DND-41 (cell line): ENCODE measurements around the gene HGFAC.

Experiments used
- ATAC-seq: fragments of 200-7000 bp; cut with Tn5 transposase; 3 replicates; pipeline ENCODE4 v1.9.1; 2021; ENCODE audit warnings: low read depth; ENCODE audit not compliant: insufficient read depth
- DNase-seq: peaks from one replicate; pipeline ENCODE4 v3.0.0-alpha.2; 2020
- H2AFZ ChIP-seq: 2 replicates; pipeline ENCODE4 v1.6.0; 2012; ENCODE audit warnings: low read depth, low read length
- H3K27ac ChIP-seq: 2 replicates; pipeline ENCODE4 v1.5.1; 2012; ENCODE audit warnings: low read length, inconsistent platforms
- H3K27me3 ChIP-seq: fragments of 200-600 bp; sonication (generic); 2 replicates; pipeline ENCODE4 v1.6.0; 2012; ENCODE audit warnings: low read length, mild to moderate bottlenecking, inconsistent platforms; ENCODE audit not compliant: insufficient read depth, poor library complexity
- H3K36me3 ChIP-seq: 2 replicates; pipeline ENCODE4 v1.5.1; 2012; ENCODE audit warnings: low read length, inconsistent platforms; ENCODE audit not compliant: insufficient read depth
- H3K4me1 ChIP-seq: 2 replicates; pipeline ENCODE4 v1.5.1; 2012; ENCODE audit warnings: mild to moderate bottlenecking, low read length; ENCODE audit not compliant: insufficient read depth
- H3K4me2 ChIP-seq: 2 replicates; pipeline ENCODE4 v1.6.0; 2012; ENCODE audit warnings: mild to moderate bottlenecking, moderate library complexity, low read length, inconsistent platforms; ENCODE audit not compliant: insufficient read depth
- H3K4me3 ChIP-seq, 2 experiments: fragments of 200-600 bp in 1 of 2; shearing (Covaris generic) in 1 of 2; 2 replicates each; pipeline ENCODE4 v1.5.1; 2012 to 2016; ENCODE audit warnings: inconsistent platforms in 2 of 2, low read length in 2 of 2, mild to moderate bottlenecking in 2 of 2, low read depth in 1 of 2, moderate library complexity in 1 of 2
- H3K79me2 ChIP-seq: 2 replicates; pipeline ENCODE4 v1.6.0; 2012; ENCODE audit warnings: low read length, inconsistent platforms; ENCODE audit not compliant: insufficient read depth
- H3K9ac ChIP-seq: 2 replicates; pipeline ENCODE4 v1.6.0; 2012; ENCODE audit warnings: low read depth, mild to moderate bottlenecking, inconsistent platforms, low read length, moderate library complexity
- H3K9me3 ChIP-seq: 2 replicates; pipeline ENCODE4 v1.5.1; 2012; ENCODE audit warnings: low read length, moderate library complexity, mild to moderate bottlenecking, inconsistent platforms; ENCODE audit not compliant: insufficient read depth, severe bottlenecking
- H4K20me1 ChIP-seq: 2 replicates; pipeline ENCODE4 v1.6.0; 2012; ENCODE audit warnings: low read length; ENCODE audit not compliant: insufficient read depth
- EZH2 ChIP-seq: IDR thresholded peaks from 3 replicates; pipeline ENCODE4 v1.6.1; 2012; ENCODE audit warnings: borderline replicate concordance, low read depth, mild to moderate bottlenecking, moderate library complexity, low read length, inconsistent platforms; ENCODE audit not compliant: severe bottlenecking
- TF ChIP-seq, protein P1 (sequence below): IDR thresholded peaks from 2 replicates; pipeline ENCODE4 v1.5.1; 2012; ENCODE audit warnings: borderline replicate concordance, low read length, moderate library complexity, mild to moderate bottlenecking; ENCODE audit not compliant: poor library complexity, severe bottlenecking; ENCODE audit errors: extremely low read depth

HGFAC gene

GRCh38 chr4:3445111-3445820, 3.5 kb downstream of the HGFAC start:
- no peak for TF ChIP-seq EZH2
- TF ChIP-seq, protein P1, sequence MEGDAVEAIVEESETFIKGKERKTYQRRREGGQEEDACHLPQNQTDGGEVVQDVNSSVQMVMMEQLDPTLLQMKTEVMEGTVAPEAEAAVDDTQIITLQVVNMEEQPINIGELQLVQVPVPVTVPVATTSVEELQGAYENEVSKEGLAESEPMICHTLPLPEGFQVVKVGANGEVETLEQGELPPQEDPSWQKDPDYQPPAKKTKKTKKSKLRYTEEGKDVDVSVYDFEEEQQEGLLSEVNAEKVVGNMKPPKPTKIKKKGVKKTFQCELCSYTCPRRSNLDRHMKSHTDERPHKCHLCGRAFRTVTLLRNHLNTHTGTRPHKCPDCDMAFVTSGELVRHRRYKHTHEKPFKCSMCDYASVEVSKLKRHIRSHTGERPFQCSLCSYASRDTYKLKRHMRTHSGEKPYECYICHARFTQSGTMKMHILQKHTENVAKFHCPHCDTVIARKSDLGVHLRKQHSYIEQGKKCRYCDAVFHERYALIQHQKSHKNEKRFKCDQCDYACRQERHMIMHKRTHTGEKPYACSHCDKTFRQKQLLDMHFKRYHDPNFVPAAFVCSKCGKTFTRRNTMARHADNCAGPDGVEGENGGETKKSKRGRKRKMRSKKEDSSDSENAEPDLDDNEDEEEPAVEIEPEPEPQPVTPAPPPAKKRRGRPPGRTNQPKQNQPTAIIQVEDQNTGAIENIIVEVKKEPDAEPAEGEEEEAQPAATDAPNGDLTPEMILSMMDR, result no peak
- Histone ChIP-seq H4K20me1 (peaks cover 6% of the 10 kb centered on the region; the same call in 1 of the 2 replicates), H3K36me3 (no peaks in the 10 kb centered on the region), H3K4me3 (no peak overlapping the region), H3K9ac (no peak overlapping the region), H3K4me2 (no peak overlapping the region), H3K27me3 (no peaks in the 10 kb centered on the region), H3K79me2 (no peaks in the 10 kb centered on the region), H2AFZ (no peak overlapping the region), H3K27ac (no peak overlapping the region), H3K9me3 (no peaks in the 10 kb centered on the region), H3K4me1 (no peaks in the 10 kb centered on the region)
- DNase-seq, result no peak
- ATAC-seq, result no peak

DNA sequence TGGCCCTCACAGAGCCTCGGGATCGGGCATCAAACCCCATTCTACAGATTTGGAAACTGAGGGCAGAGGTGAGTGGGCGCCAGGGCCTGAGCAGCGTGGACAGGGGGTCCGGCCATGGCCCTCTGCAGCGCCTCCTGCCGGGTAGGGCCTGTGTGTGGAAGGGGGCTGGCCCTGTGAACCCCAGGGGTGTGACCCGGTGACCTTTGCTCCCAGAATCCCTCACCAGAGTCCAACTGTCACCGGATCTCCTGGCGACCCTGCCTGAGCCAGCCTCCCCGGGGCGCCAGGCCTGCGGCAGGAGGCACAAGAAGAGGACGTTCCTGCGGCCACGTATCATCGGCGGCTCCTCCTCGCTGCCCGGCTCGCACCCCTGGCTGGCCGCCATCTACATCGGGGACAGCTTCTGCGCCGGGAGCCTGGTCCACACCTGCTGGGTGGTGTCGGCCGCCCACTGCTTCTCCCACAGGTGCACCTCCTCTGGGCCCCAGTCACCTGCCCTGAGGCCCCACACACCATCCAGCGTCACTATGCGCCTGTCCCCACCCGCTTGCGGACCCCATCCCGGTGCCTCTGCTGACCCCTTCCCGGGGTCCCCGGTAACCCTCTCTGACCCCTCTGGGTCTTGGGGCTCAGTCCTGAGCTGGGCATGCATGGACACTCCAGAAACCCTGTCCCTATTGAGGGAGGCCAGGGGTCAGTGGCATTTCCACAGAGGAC, 4.2 kb downstream of the HGFAC start:
- no peaks in the 10 kb centered on the region for H3K9me3 ChIP-seq
- H3K27me3 ChIP-seq, result no peaks in the 10 kb centered on the region
- ATAC-seq (no peak), DNase-seq (no peak)
- no peak overlapping the region for H2AFZ ChIP-seq
- no peak overlapping the region for H3K27ac ChIP-seq
- no peak overlapping the region for H3K4me2 ChIP-seq
- H3K4me1 ChIP-seq, result no peaks in the 10 kb centered on the region
- no peak for TF ChIP-seq EZH2
- TF ChIP-seq, protein P1, result no peak
- peaks cover 6% of the 10 kb centered on the region; the same call in 1 of the 2 replicates for H4K20me1 ChIP-seq
- H3K4me3 ChIP-seq, result no peak overlapping the region
- no peaks in the 10 kb centered on the region for H3K79me2 ChIP-seq
- no peaks in the 10 kb centered on the region for H3K36me3 ChIP-seq
- H3K9ac ChIP-seq, result no peak overlapping the region

- no peaks in the 10 kb centered on the region for H3K79me2 ChIP-seq
- no peak for DNase-seq
- H3K4me2 ChIP-seq, result no peak overlapping the region
Measured at GRCh38 chr4:3446631-3447320, 5.0 kb downstream of the HGFAC start.

More at GRCh38 chr4:3446631-3447320, 5.0 kb downstream of the HGFAC start:
- no peaks in the 10 kb centered on the region for H3K4me1 ChIP-seq
- no peaks in the 10 kb centered on the region for H3K9me3 ChIP-seq
- no peaks in the 10 kb centered on the region for H3K36me3 ChIP-seq
- no peak for ATAC-seq
- no peak overlapping the region for H3K4me3 ChIP-seq
- no peak overlapping the region for H3K9ac ChIP-seq
- TF ChIP-seq, protein P1, result no peak
- TF ChIP-seq EZH2, result no peak
- H2AFZ ChIP-seq, result no peak overlapping the region
- no peak overlapping the region for H3K27ac ChIP-seq
- no peaks in the 10 kb centered on the region for H3K27me3 ChIP-seq
- H4K20me1 ChIP-seq, result peaks cover 6% of the 10 kb centered on the region; the same call in 1 of the 2 replicates
